B cell (primary cell): ENCODE measurements around the gene TBC1D25. TPM values are rescaled to one million over a fixed set of nuclear protein-coding genes. Genes with fewer than 3 reads are reported as not detected.

ENCODE experiments used
- ATAC-seq: fragments of 200-7000 bp; cut with Tn5 transposase; one replicate; pipeline ENCODE4 v1.10.0; 2021; ENCODE audit warnings: low read depth, mild to moderate bottlenecking, moderate number of reproducible peaks, moderate library complexity
- CTCF ChIA-PET: fragments of 350-600 bp; sonication (Branson Sonifier 250); formaldehyde crosslinking; loops from one replicate; lab custom pipeline; 2021; ENCODE audit warnings: antibody characterized with exemption, inconsistent platforms; lab: Charles Lee
- POLR2A ChIA-PET: fragments of 350-600 bp; sonication (Branson Sonifier 250); formaldehyde crosslinking; loops from one replicate; lab custom pipeline; 2021; ENCODE audit warnings: antibody characterized with exemption; lab: Charles Lee
- DNase-seq: peaks from one replicate; pipeline ENCODE4 v3.0.0; 2013
- H2AFZ ChIP-seq: 2 replicates; pipeline ENCODE4 v1.6.1; 2012; ENCODE audit warnings: mild to moderate bottlenecking, low read depth, low read length; ENCODE audit not compliant: insufficient read depth, poor library complexity, severe bottlenecking
- H3K27ac ChIP-seq, 2 donors: 1 replicate in 1 of 2; 2 replicates in 1 of 2; pipeline ENCODE4 v1.5.1; 2012 to 2013; ENCODE audit warnings: low read length in 2 of 2, mild to moderate bottlenecking in 2 of 2, moderate library complexity in 1 of 2
- H3K27me3 ChIP-seq, 4 experiments: fragments of 200-600 bp in 1 of 4; sonication (generic) in 1 of 4; replicated peaks in 1 of 4; 1 replicate in 2 of 4; 2 replicates in 2 of 4; pipeline versions ENCODE4 v1.6.1 to v1.7.0; 2013 to 2016; ENCODE audit warnings: low read length in 3 of 4, mild to moderate bottlenecking in 2 of 4, mixed read lengths in 1 of 4, moderate library complexity in 1 of 4; ENCODE audit not compliant: insufficient read depth in 4 of 4, control insufficient read depth in 3 of 4; ENCODE audit errors: control extremely low read depth in 1 of 4
- H3K36me3 ChIP-seq, 2 experiments: replicated peaks in 1 of 2; 1 replicate in 1 of 2; 2 replicates in 1 of 2; pipeline versions ENCODE4 v1.6.1 to v1.7.1; 2013; ENCODE audit warnings: low read length in 1 of 2; ENCODE audit not compliant: insufficient read depth in 2 of 2, control insufficient read depth in 1 of 2; ENCODE audit errors: control extremely low read depth in 1 of 2, extremely low read depth in 1 of 2
- H3K4me1 ChIP-seq, 2 donors: fragments of 200-600 bp in 1 of 2; sonication (generic) in 1 of 2; 1 replicate in 1 of 2; 2 replicates in 1 of 2; pipeline versions ENCODE4 v1.5.1 to v1.6.1; 2013 to 2017; ENCODE audit warnings: low read length in 2 of 2; ENCODE audit not compliant: control insufficient read depth in 2 of 2, insufficient read depth in 2 of 2
- H3K4me2 ChIP-seq: replicated peaks from 2 replicates; pipeline ENCODE3; 2012; ENCODE audit warnings: mild to moderate bottlenecking, low read depth, low read length; ENCODE audit not compliant: poor library complexity, severe bottlenecking
- H3K4me3 ChIP-seq, 5 experiments: fragments of 200-600 bp in 1 of 5; sonication (generic) in 1 of 5; 1 replicate in 3 of 5; 2 replicates in 2 of 5; pipeline versions ENCODE4 v1.5.1 to v1.7.0; 2011 to 2016; ENCODE audit warnings: low read length in 4 of 5, mild to moderate bottlenecking in 4 of 5, low read depth in 2 of 5, control low read depth in 1 of 5, moderate library complexity in 1 of 5; ENCODE audit not compliant: insufficient read depth in 1 of 5; ENCODE audit errors: control extremely low read depth in 1 of 5, extremely low read depth in 1 of 5
- H3K79me2 ChIP-seq: fragments of 200-600 bp; sonication (generic); one replicate; pipeline ENCODE4 v1.6.0; 2016; ENCODE audit warnings: low read length; ENCODE audit not compliant: control insufficient read depth, insufficient read depth
- H3K9ac ChIP-seq: fragments of 200-600 bp; sonication (generic); 2 replicates; pipeline ENCODE4 v1.6.1; 2017; ENCODE audit warnings: mild to moderate bottlenecking, low read length, moderate library complexity
- H3K9me3 ChIP-seq, 3 donors: one replicate each; pipeline versions ENCODE4 v1.6.1 to v1.7.1; 2013; ENCODE audit warnings: low read length in 2 of 3; ENCODE audit not compliant: control insufficient read depth in 2 of 3, insufficient read depth in 1 of 3; ENCODE audit errors: control extremely low read depth in 1 of 3
- H4K20me1 ChIP-seq: 2 replicates; pipeline ENCODE4 v1.6.0; 2012; ENCODE audit warnings: mild to moderate bottlenecking, low read length; ENCODE audit not compliant: insufficient read depth, control insufficient read depth, poor library complexity, severe bottlenecking
- H3K27ac Mint-ChIP-seq: one replicate; pipeline ENCODE4 v1.8.0; 2021; ENCODE audit warnings: mixed read lengths
- H3K27me3 Mint-ChIP-seq: one replicate; pipeline ENCODE4 v1.8.0; 2021; ENCODE audit warnings: mixed read lengths
- H3K4me1 Mint-ChIP-seq: one replicate; pipeline ENCODE4 v1.8.0; 2021; ENCODE audit warnings: mixed read lengths
- H3K4me3 Mint-ChIP-seq: one replicate; pipeline ENCODE4 v1.8.0; 2021; ENCODE audit warnings: mixed read lengths
- H3K9me3 Mint-ChIP-seq: one replicate; pipeline ENCODE4 v1.8.0; 2022; ENCODE audit warnings: mixed read lengths; ENCODE audit not compliant: insufficient read depth
- EZH2 ChIP-seq: IDR thresholded peaks from 2 replicates; pipeline ENCODE4 v1.6.1; 2012; ENCODE audit warnings: borderline replicate concordance, low read depth, mild to moderate bottlenecking, moderate library complexity, low read length; ENCODE audit not compliant: insufficient read depth, poor library complexity, severe bottlenecking
- WGBS: methylation state at CpG from one replicate; pipeline ENCODE4 v1.1.5; 2013; ENCODE audit warnings: missing lambda C conversion rate; ENCODE audit not compliant: insufficient coverage; 5-methylcytosine and 5-hydroxymethylcytosine counted together
- intact Hi-C: fragments of 100-400 bp; cut with micrococcal nuclease; formaldehyde crosslinking; loops from one replicate; pipeline ENCODE4 v1.10.0; 2022
- polyA plus RNA-seq: library from polyadenylated mRNA; depleted of rRNA; stranded (reverse); fragments of >200 nt; gene quantifications from 2 replicates; pipeline ENCODE4 v1.2.3, GENCODE V29; 2012
- total RNA-seq, 2 donors: library from RNA; stranded (reverse); fragments of 120-200 nt in 1 of 2; gene quantifications; 1 replicate in 1 of 2; 2 replicates in 1 of 2; pipeline versions ENCODE4 v1.2.3 to v1.2.4, GENCODE V29; 2013 to 2022
- TF ChIP-seq, protein P1 (sequence below): fragments of 200-600 bp; IDR thresholded peaks from one replicate; pipeline ENCODE4 v1.8.0; 2022; ENCODE audit warnings: antibody characterized with exemption, mild to moderate bottlenecking

TBC1D25 gene
- total and polyA plus RNA-seq, 2 donors (not counting 1 experiment from before 2014, with no cell fraction given): 24.6 to 31.5 TPM

GRCh38 chrX:48520455-48520854, 19.1 kb upstream of the TBC1D25 start:
- DNase-seq (no peak), ATAC-seq (no peak)
- H3K79me2 ChIP-seq: peaks cover 15% of the 10 kb centered on the region
- no peak for TF ChIP-seq EZH2
- TF ChIP-seq, protein P1, sequence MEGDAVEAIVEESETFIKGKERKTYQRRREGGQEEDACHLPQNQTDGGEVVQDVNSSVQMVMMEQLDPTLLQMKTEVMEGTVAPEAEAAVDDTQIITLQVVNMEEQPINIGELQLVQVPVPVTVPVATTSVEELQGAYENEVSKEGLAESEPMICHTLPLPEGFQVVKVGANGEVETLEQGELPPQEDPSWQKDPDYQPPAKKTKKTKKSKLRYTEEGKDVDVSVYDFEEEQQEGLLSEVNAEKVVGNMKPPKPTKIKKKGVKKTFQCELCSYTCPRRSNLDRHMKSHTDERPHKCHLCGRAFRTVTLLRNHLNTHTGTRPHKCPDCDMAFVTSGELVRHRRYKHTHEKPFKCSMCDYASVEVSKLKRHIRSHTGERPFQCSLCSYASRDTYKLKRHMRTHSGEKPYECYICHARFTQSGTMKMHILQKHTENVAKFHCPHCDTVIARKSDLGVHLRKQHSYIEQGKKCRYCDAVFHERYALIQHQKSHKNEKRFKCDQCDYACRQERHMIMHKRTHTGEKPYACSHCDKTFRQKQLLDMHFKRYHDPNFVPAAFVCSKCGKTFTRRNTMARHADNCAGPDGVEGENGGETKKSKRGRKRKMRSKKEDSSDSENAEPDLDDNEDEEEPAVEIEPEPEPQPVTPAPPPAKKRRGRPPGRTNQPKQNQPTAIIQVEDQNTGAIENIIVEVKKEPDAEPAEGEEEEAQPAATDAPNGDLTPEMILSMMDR: no peak
- no peak overlapping the region for H3K9ac ChIP-seq
- Mint-ChIP-seq H3K4me1 (peaks cover 12% of the 10 kb centered on the region), H3K4me3 (peak overlapping the region; percentile 87), H3K27ac (peak overlapping the region; percentile 89), H3K9me3 (no peaks in the 10 kb centered on the region), H3K27me3 (no peaks in the 10 kb centered on the region)
- H3K36me3 ChIP-seq: no peaks in the 10 kb centered on the region
- H3K4me1 ChIP-seq: peaks cover 12 to 19% of the 10 kb centered on the region in 2 donors
- POLR2A ChIA-PET: interaction anchor here (1.2 kb wide), 1 partner anchor 19 kb away, joined by 5 read pairs; the partner anchor contains the start of gene TBC1D25
- H4K20me1 ChIP-seq: no peaks in the 10 kb centered on the region
- CTCF ChIA-PET: no interaction called here
- H2AFZ ChIP-seq: peak overlapping the region; percentile 67
- H3K4me2 ChIP-seq: peak overlapping the region; percentile 77
- no CpG with 5 or more reads among the region's 2 CpGs for WGBS
- H3K27me3 ChIP-seq: no peaks in the 10 kb centered on the region
- H3K27ac ChIP-seq: peak overlapping the region in 1 of 2 donors; percentile 58
- no peaks in the 10 kb centered on the region for H3K9me3 ChIP-seq
- H3K4me3 ChIP-seq: no peak overlapping the region
- intact Hi-C loops: loop anchor here (5.0 kb wide), 1 partner anchor 43 kb away; the partner anchor contains the start of gene FTSJ1

DNA sequence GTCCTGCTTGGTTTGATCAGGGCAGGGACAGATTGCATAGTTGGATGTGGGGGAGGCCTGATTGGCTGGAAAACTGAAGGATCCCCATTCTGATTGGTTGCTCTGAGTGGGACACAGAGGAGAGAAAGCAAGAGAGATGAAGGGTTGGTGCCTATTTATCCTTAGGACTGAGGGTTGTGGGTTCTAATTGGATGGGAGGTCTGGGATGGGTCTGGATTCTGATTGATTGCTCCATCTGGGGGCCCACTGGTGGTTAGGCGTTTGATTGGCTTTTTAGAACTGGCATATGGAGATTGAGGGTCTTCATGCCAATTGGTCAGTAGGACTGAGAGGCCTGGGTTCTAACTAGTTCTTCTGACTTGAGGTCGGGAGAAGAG, 18.6 kb upstream of the TBC1D25 start:
- Histone ChIP-seq H3K9me3 (no peaks in the 10 kb centered on the region), H2AFZ (peak overlapping the region; percentile 67), H3K4me2 (peak overlapping the region; percentile 77), H3K4me1 (peaks cover 12 to 19% of the 10 kb centered on the region in 2 donors), H3K79me2 (peaks cover 15% of the 10 kb centered on the region), H3K9ac (peak overlapping the region; percentile 76), H3K4me3 (peak overlapping the region; percentile 47 to 72 (median 55)), H4K20me1 (no peaks in the 10 kb centered on the region), H3K27ac (peak overlapping the region; percentile 58 to 74), H3K36me3 (no peaks in the 10 kb centered on the region), H3K27me3 (no peaks in the 10 kb centered on the region)
- no peaks in the 10 kb centered on the region for H3K27me3 Mint-ChIP-seq
- no peak for TF ChIP-seq EZH2
- TF ChIP-seq, protein P1: no peak
- DNase-seq (no peak), ATAC-seq (no peak)
- WGBS: 0% methylated on average over 1 of the region's 2 CpGs
- CTCF ChIA-PET: no interaction called here
- H3K4me1 Mint-ChIP-seq: peaks cover 12% of the 10 kb centered on the region
- peak overlapping the region; percentile 89 for H3K27ac Mint-ChIP-seq
- H3K9me3 Mint-ChIP-seq: no peaks in the 10 kb centered on the region
- H3K4me3 Mint-ChIP-seq: peak overlapping the region; percentile 87
- POLR2A ChIA-PET: interaction anchor here (1.0 to 1.5 kb wide), 2 partner anchors 13 to 18 kb away, joined by 4 to 6 read pairs; no protein-coding TSS in a partner anchor
- intact Hi-C loops: loop anchor here (1.0 to 5.0 kb wide), 3 partner anchors 18 to 53 kb away; partner anchors contain the start of genes FTSJ1, RBM3 and TBC1D25
